Activated naive CD4-positive, alpha-beta T cell treated with anti-CD3 and anti-CD28 coated beads for 36 hours (primary cell): Measurements from ENCODE around the gene MLLT10. TPM values are rescaled to one million over a fixed set of nuclear protein-coding genes. Genes with fewer than 3 reads are reported as not detected.
"Not testable (repeated sequence)": the region's sequence is repeated elsewhere in the genome, so short reads cannot be mapped to it uniquely, and the experiment has no call there.

Experiments
- CTCF ChIA-PET: fragments of 350-600 bp; sonication (Branson Sonifier 250); formaldehyde crosslinking; loops from one replicate; lab custom pipeline; 2021; ENCODE audit warnings: antibody characterized with exemption; lab: Charles Lee
- DNase-seq: peaks from one replicate; pipeline ENCODE4 v3.0.0-alpha.2; 2020
- H3K27ac Mint-ChIP-seq: one replicate; pipeline ENCODE4 v1.8.0; 2021; ENCODE audit warnings: mild to moderate bottlenecking, mixed read lengths
- H3K27me3 Mint-ChIP-seq: one replicate; pipeline ENCODE4 v1.8.0; 2021; ENCODE audit warnings: low read depth, mixed read lengths
- H3K36me3 Mint-ChIP-seq: one replicate; pipeline ENCODE4 v1.8.0; 2021; ENCODE audit warnings: low read depth, mixed read lengths
- H3K4me1 Mint-ChIP-seq: one replicate; pipeline ENCODE4 v1.8.0; 2021; ENCODE audit warnings: low read depth, mixed read lengths
- H3K4me3 Mint-ChIP-seq: one replicate; pipeline ENCODE4 v1.8.0; 2021; ENCODE audit warnings: mild to moderate bottlenecking, moderate library complexity, mixed read lengths
- H3K9me3 Mint-ChIP-seq: one replicate; pipeline ENCODE4 v1.8.0; 2021; ENCODE audit warnings: mixed read lengths
- intact Hi-C: fragments of 100-400 bp; cut with micrococcal nuclease; formaldehyde crosslinking; loops from one replicate; pipeline ENCODE4 v1.15.1; 2023
- total RNA-seq, 2 experiments: library from RNA; stranded (reverse); gene quantifications; one replicate each; pipeline ENCODE4 v1.2.3, GENCODE V29; 2021

Gene MLLT10
- total RNA-seq, 2 experiments from 2014 or later = 23.0 to 23.7 TPM

- H3K27me3 Mint-ChIP-seq, DNase-seq, CTCF ChIA-PET, H3K27ac Mint-ChIP-seq, H3K4me3 Mint-ChIP-seq, H3K9me3 Mint-ChIP-seq: not testable (repeated sequence)
- Mint-ChIP-seq H3K4me1 (peaks cover 16% of the 10 kb centered on the region), H3K36me3 (peaks cover 26% of the 10 kb centered on the region)
- intact Hi-C loops = loop anchor here (2.0 kb wide), 2 partner anchors 45 to 467 kb away; partner anchors contain the start of gene DNAJC1
Observed at GRCh38 chr10:21535976-21536375, 1.9 kb downstream of the MLLT10 start.

- no peaks in the 10 kb centered on the region for H3K9me3 Mint-ChIP-seq
- intact Hi-C loops = no loop called here
- CTCF ChIA-PET = interaction anchor here (0.7 kb wide), 1 partner anchor 728 kb away, joined by 3 read pairs; no protein-coding TSS in a partner anchor
- DNase-seq = no peak
- H3K36me3 Mint-ChIP-seq = peaks cover 34% of the 10 kb centered on the region
- H3K4me1 Mint-ChIP-seq = peaks cover 19% of the 10 kb centered on the region
- H3K27me3 Mint-ChIP-seq = no peaks in the 10 kb centered on the region
- no peak overlapping the region for H3K27ac Mint-ChIP-seq
- H3K4me3 Mint-ChIP-seq = no peak overlapping the region
Observed at GRCh38 chr10:21536874-21537273, 2.8 kb downstream of the MLLT10 start.

- H3K27me3 Mint-ChIP-seq, H3K4me1 Mint-ChIP-seq, DNase-seq, H3K4me3 Mint-ChIP-seq, H3K9me3 Mint-ChIP-seq, H3K27ac Mint-ChIP-seq, intact Hi-C loops: not testable (repeated sequence)
- peaks cover 65% of the 10 kb centered on the region for H3K36me3 Mint-ChIP-seq
- CTCF ChIA-PET = interaction anchor here (0.6 kb wide), 1 partner anchor 124 kb away, joined by 3 read pairs; no protein-coding TSS in a partner anchor
Observed at GRCh38 chr10:21540701-21541100, 6.7 kb downstream of the MLLT10 start.

DNA sequence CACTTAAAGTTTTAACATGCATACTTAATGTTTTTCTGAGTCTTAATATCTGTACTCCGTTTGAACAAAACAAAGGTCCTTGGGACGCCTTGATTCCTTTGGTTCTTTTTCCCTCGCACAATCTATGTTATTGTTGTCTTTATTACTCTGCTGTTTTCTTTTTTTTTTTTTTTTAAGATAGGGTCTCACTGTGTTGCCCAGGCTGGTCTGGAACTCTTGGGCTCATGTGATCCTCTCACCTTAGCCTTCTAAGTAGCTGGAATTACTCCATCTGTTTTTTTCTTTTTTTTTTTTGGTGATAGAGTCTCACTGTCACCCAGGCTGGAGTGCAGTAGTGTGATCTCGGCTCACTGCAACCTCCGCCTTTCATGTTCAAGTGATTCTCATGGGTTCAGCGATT lies 13.2 kb downstream of the MLLT10 start:
- intact Hi-C loops = no loop called here
- Mint-ChIP-seq H3K4me3 (no peak overlapping the region), H3K9me3 (no peaks in the 10 kb centered on the region), H3K36me3 (peaks cover 46% of the 10 kb centered on the region), H3K27me3 (no peaks in the 10 kb centered on the region), H3K4me1 (peaks cover 3% of the 10 kb centered on the region), H3K27ac (no peak overlapping the region)
- CTCF ChIA-PET = no interaction called here
- no peak for DNase-seq

DNA sequence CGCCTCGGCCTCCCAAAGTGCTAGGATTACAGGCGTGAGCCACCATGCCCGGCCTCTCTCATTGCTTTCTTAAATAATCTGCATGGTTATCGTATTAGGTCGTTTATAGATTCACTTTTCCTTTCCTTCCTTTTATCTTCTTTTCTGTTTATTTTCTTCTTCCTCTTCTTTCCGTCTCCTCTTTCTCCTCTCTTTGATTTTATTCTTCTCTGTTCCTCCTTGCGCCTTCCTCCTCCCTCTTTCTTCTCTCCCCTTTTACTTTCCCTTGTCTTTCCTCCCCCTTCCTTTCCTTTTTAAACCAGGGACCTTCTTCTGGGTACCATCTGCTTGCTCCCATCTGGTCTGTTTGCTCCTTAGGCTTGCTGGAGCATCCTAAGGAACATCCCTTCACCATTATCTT lies 18.6 kb downstream of the MLLT10 start:
- Mint-ChIP-seq H3K27me3 (no peaks in the 10 kb centered on the region), H3K9me3 (no peaks in the 10 kb centered on the region), H3K36me3 (peaks cover 35% of the 10 kb centered on the region), H3K4me1 (peaks cover 24% of the 10 kb centered on the region), H3K4me3 (no peak overlapping the region), H3K27ac (no peak overlapping the region)
- intact Hi-C loops = no loop called here
- no peak for DNase-seq
- CTCF ChIA-PET = no interaction called here

GRCh38 chr10:21556527-21556926 lies 22.5 kb downstream of the MLLT10 start:
- CTCF ChIA-PET = no interaction called here
- Mint-ChIP-seq H3K36me3 (peaks cover 39% of the 10 kb centered on the region), H3K9me3 (no peaks in the 10 kb centered on the region), H3K27ac (no peak overlapping the region), H3K4me1 (peaks cover 31% of the 10 kb centered on the region), H3K27me3 (no peaks in the 10 kb centered on the region), H3K4me3 (no peak overlapping the region)
- intact Hi-C loops = no loop called here
- no peak for DNase-seq

- H3K27me3 Mint-ChIP-seq, DNase-seq, H3K9me3 Mint-ChIP-seq, H3K4me3 Mint-ChIP-seq, intact Hi-C loops, H3K27ac Mint-ChIP-seq: not testable (repeated sequence)
- CTCF ChIA-PET = interaction anchor here (1.1 kb wide), 1 partner anchor 21 kb away, joined by 3 read pairs; no protein-coding TSS in a partner anchor
- Mint-ChIP-seq H3K36me3 (peaks cover 40% of the 10 kb centered on the region), H3K4me1 (peaks cover 25% of the 10 kb centered on the region)
Observed at GRCh38 chr10:21558984-21559383, 25.0 kb downstream of the MLLT10 start.

GRCh38 chr10:21570761-21571521 lies 36.9 kb downstream of the MLLT10 start:
- H3K4me3 Mint-ChIP-seq = no peak overlapping the region
- peaks cover 44% of the 10 kb centered on the region for H3K4me1 Mint-ChIP-seq
- H3K9me3 Mint-ChIP-seq = no peaks in the 10 kb centered on the region
- DNase-seq = no peak
- CTCF ChIA-PET = no interaction called here
- H3K27ac Mint-ChIP-seq = no peak overlapping the region
- peaks cover 32% of the 10 kb centered on the region for H3K36me3 Mint-ChIP-seq
- H3K27me3 Mint-ChIP-seq = no peaks in the 10 kb centered on the region
- intact Hi-C loops = no loop called here

DNA sequence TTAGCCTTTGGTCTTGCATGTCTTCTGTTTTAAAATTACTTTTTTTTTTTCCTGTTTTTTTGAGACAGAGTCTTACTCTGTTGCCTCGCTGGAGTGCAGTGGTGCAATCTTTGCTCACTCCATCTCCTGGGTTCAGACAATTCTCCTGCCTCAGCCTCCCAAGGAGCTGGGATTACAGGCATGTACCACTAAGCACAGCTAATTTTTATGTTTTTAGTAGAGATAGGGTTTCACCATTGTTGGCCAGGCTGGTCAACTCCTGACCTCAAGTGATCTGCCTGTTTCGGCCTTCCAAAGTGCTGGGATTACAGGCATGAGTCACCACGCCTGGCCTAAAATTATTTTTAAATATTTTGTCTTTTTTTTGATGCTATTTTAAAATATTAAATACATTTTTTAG lies 38.5 kb downstream of the MLLT10 start:
- Mint-ChIP-seq H3K36me3 (peaks cover 33% of the 10 kb centered on the region), H3K9me3 (peaks cover 2% of the 10 kb centered on the region), H3K27ac (no peak overlapping the region), H3K27me3 (no peaks in the 10 kb centered on the region), H3K4me3 (no peak overlapping the region), H3K4me1 (peaks cover 42% of the 10 kb centered on the region)
- intact Hi-C loops = no loop called here
- DNase-seq = no peak
- CTCF ChIA-PET = no interaction called here

- H3K9me3 Mint-ChIP-seq, intact Hi-C loops, DNase-seq, H3K27ac Mint-ChIP-seq, H3K27me3 Mint-ChIP-seq, H3K4me3 Mint-ChIP-seq, CTCF ChIA-PET: not testable (repeated sequence)
- Mint-ChIP-seq H3K4me1 (peaks cover 49% of the 10 kb centered on the region), H3K36me3 (peaks cover 37% of the 10 kb centered on the region)
Observed at GRCh38 chr10:21574514-21574913, 40.5 kb downstream of the MLLT10 start.

GRCh38 chr10:21579291-21579690 lies 45.3 kb downstream of the MLLT10 start:
- peaks cover 10% of the 10 kb centered on the region for H3K9me3 Mint-ChIP-seq
- H3K27me3 Mint-ChIP-seq = no peaks in the 10 kb centered on the region
- H3K27ac Mint-ChIP-seq = no peak overlapping the region
- no peak overlapping the region for H3K4me3 Mint-ChIP-seq
- peaks cover 37% of the 10 kb centered on the region for H3K36me3 Mint-ChIP-seq
- CTCF ChIA-PET = interaction anchor here (0.7 kb wide), 1 partner anchor 1963 kb away, joined by 4 read pairs; no protein-coding TSS in a partner anchor
- intact Hi-C loops = no loop called here
- DNase-seq = no peak
- peaks cover 43% of the 10 kb centered on the region for H3K4me1 Mint-ChIP-seq

DNA sequence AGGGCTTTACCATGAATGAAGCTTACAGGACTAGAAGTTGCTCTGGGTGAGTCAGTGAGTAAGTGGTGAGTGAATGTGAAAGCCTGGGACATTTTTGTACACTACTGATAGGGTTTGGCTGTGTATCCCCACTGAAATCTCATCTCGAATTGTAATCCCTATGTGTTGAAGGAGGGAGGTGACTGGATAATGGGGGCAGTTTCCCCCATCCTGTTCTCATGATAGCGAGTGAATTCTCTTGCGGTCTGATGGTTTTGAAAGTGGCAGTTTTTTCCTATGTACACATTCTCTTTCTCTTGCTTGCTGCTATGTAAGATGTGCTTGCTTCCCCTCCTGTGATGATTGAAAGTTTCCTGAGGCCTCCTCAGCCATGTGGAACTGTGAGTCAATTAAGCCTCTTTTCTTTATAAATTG lies 47.4 kb downstream of the MLLT10 start:
- H3K4me3 Mint-ChIP-seq, H3K27me3 Mint-ChIP-seq: not testable (repeated sequence)
- H3K27ac Mint-ChIP-seq = peak overlapping the region; percentile 67
- H3K4me1 Mint-ChIP-seq = peaks cover 43% of the 10 kb centered on the region
- DNase-seq = peak; percentile 44
- CTCF ChIA-PET = interaction anchor here (1.0 kb wide), 1 partner anchor 37 kb away, joined by 3 read pairs; no protein-coding TSS in a partner anchor
- H3K9me3 Mint-ChIP-seq = peaks cover 10% of the 10 kb centered on the region
- H3K36me3 Mint-ChIP-seq = peaks cover 30% of the 10 kb centered on the region
- intact Hi-C loops = loop anchor here (2.0 to 5.0 kb wide), 3 partner anchors 47 to 146 kb away; partner anchors contain the start of gene MLLT10
